ENCODE measurements around the gene LRRC7. TPM values are rescaled to one million over a fixed set of nuclear protein-coding genes. Genes with fewer than 3 reads are reported as not detected.

Gene LRRC7
- total RNA-seq, 2 donors from 2014 or later, result 2.8 to 3.0 TPM

DNA sequence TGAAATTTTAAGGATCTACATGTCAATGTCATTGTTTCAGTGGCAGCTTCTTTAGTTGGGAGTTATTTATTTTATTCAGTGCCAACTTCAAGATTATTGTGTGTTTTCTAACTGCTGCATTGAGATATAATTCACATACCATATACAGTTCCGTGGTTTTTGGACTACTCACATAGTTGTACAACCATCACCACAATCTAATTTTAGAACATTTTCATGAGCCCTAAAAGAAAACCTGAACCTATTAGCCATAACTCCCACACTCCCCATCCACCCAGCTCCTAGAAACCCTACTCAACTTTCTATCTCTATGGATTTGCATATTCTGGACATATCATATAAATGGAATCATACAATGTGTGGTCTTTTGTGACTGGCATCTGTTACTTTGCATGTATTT, 417.7 kb downstream of the LRRC7 start:
- intact Hi-C loops (cut with DNase I), result no loop called here
- no peak for DNase-seq (ENCODE audit: low spot score)
- no peaks in the 10 kb centered on the region for H3K4me1 ChIP-seq (replicated peaks)

DNA sequence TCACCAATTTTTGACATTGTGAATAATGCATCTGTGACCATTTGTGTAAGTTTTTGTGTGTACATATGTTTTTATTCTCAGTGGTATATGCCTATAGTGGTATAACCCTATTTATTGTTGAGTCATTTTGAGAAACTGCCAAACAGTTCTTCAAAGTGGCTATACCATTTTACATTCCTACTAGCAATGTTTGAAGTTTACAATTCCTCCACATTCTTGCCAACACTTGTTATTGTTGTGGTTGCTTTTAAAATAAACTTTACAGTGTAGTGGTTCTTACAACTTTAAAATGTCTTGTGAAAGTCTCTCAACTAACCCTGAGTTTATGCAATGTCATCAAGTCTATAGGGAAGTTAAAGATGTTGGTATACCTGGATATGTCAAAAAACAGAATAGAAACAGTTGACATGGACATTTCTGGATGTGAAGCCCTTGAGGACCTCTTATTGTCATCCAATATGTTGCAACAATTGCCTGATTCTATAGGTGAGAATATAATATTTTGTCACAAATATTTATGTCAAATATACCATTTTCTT, 418.2 kb downstream of the LRRC7 start:
- TF ChIP-seq, protein P1, sequence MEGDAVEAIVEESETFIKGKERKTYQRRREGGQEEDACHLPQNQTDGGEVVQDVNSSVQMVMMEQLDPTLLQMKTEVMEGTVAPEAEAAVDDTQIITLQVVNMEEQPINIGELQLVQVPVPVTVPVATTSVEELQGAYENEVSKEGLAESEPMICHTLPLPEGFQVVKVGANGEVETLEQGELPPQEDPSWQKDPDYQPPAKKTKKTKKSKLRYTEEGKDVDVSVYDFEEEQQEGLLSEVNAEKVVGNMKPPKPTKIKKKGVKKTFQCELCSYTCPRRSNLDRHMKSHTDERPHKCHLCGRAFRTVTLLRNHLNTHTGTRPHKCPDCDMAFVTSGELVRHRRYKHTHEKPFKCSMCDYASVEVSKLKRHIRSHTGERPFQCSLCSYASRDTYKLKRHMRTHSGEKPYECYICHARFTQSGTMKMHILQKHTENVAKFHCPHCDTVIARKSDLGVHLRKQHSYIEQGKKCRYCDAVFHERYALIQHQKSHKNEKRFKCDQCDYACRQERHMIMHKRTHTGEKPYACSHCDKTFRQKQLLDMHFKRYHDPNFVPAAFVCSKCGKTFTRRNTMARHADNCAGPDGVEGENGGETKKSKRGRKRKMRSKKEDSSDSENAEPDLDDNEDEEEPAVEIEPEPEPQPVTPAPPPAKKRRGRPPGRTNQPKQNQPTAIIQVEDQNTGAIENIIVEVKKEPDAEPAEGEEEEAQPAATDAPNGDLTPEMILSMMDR (IDR thresholded peaks at IDR 0.05), result no peak
- TF ChIP-seq POLR2A (IDR thresholded peaks at IDR 0.05) (no peak), POLR2AphosphoS5 (IDR thresholded peaks at IDR 0.05) (no peak)
- no peak overlapping the region for H3K27ac ChIP-seq
- intact Hi-C loops (cut with DNase I), result no loop called here

More for the DNA sequence above, 417.7 kb downstream of the LRRC7 start:
- no peaks in the 10 kb centered on the region for H3K27me3 ChIP-seq (replicated peaks; ENCODE audit: insufficient read depth)
- H3K9me3 ChIP-seq, result no peaks in the 10 kb centered on the region
- TF ChIP-seq, protein P1 (IDR thresholded peaks at IDR 0.05), result no peak
- no peak for TF ChIP-seq POLR2A (IDR thresholded peaks at IDR 0.05)
- TF ChIP-seq POLR2AphosphoS5 (IDR thresholded peaks at IDR 0.05), result no peak
- H3K4me3 ChIP-seq, result no peak overlapping the region
- no peak overlapping the region for H3K27ac ChIP-seq
- WGBS, result 81% methylated on average over 1 of the region's 1 CpG
- H3K36me3 ChIP-seq, result no peaks in the 10 kb centered on the region

DNA sequence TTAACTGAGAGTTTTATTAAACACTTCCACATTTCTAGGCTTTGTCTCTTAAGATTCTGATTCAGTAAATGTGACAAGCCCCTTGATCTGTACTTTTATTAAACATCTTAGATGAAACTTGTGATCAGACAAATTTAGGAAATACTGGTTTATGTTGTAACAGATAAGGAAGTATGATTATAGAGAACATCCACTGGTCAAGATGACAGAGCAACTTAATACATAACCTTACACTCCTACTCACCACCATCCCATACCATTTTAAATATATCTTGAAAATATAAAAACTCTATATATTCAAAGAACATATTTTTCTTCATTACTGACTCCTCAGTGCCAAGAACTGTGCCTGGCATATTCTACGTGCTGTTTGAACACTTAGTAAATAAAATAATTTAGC, 420.2 kb downstream of the LRRC7 start:
- Histone ChIP-seq H3K9me3 (no peaks in the 10 kb centered on the region), H3K27ac (no peak overlapping the region), H3K36me3 (no peaks in the 10 kb centered on the region), H3K27me3 (replicated peaks; ENCODE audit: insufficient read depth) (no peaks in the 10 kb centered on the region), H3K4me3 (no peak overlapping the region), H3K4me1 (replicated peaks) (no peaks in the 10 kb centered on the region)
- intact Hi-C loops (cut with DNase I), result no loop called here
- no peak for TF ChIP-seq POLR2AphosphoS5 (IDR thresholded peaks at IDR 0.05)
- TF ChIP-seq, protein P1 (IDR thresholded peaks at IDR 0.05), result no peak
- TF ChIP-seq POLR2A (IDR thresholded peaks at IDR 0.05), result no peak
- 63% methylated on average over 1 of the region's 1 CpG for WGBS
- DNase-seq (ENCODE audit: low spot score), result no peak

More for the DNA sequence above, 418.2 kb downstream of the LRRC7 start:
- DNase-seq (ENCODE audit: low spot score), result no peak
- H3K4me3 ChIP-seq, result no peak overlapping the region
- H3K27me3 ChIP-seq (replicated peaks; ENCODE audit: insufficient read depth), result no peaks in the 10 kb centered on the region
- no peaks in the 10 kb centered on the region for H3K9me3 ChIP-seq
- H3K36me3 ChIP-seq, result no peaks in the 10 kb centered on the region
- H3K4me1 ChIP-seq (replicated peaks), result no peaks in the 10 kb centered on the region

DNA sequence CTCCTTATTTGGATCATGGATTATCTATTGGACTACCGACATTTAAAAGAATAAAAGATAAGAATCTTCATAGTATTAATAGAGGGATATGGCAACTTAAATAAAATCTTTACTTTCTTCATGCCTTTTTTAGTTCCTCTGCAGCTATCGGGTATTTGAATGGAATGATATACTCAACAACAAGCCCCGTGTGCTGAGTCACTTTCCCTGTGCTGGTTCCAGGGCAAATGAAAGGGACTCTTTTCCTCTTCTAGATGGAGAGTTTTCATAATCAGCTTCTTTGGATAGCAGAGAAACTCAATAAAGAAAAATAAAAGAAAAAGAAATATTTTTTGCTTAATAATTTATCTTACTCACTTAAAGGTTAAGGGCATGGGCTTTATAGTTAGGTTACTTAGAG, 423.9 kb downstream of the LRRC7 start:
- WGBS, result 80% methylated on average over 3 of the region's 3 CpGs
- Histone ChIP-seq H3K36me3 (no peaks in the 10 kb centered on the region), H3K27me3 (replicated peaks; ENCODE audit: insufficient read depth) (no peaks in the 10 kb centered on the region), H3K9me3 (no peaks in the 10 kb centered on the region), H3K27ac (no peak overlapping the region), H3K4me3 (no peak overlapping the region), H3K4me1 (replicated peaks) (no peaks in the 10 kb centered on the region)
- no peak for TF ChIP-seq POLR2AphosphoS5 (IDR thresholded peaks at IDR 0.05)
- no peak for TF ChIP-seq POLR2A (IDR thresholded peaks at IDR 0.05)
- TF ChIP-seq, protein P1 (IDR thresholded peaks at IDR 0.05), result no peak
- intact Hi-C loops (cut with DNase I), result no loop called here
- no peak for DNase-seq (ENCODE audit: low spot score)

DNA sequence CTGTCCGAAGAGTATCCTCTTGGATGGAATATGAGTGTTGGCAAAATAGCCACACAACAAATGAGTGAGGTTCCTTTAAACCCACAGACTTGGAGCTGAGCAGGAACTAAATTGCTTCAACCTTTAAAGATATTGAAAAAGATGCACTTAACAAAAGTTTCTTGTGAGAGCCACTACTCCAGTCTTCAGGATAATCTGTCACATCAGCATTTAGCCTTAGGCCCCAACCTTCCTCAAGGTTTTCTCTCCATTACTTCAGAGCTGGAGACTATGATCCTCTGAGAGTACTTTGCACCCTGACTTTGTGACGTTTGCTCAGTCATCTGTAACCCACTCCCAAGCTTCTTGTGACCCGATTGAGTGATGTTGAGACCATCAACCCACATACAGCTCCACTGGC, 424.9 kb downstream of the LRRC7 start:
- Histone ChIP-seq H3K27ac (no peak overlapping the region), H3K9me3 (no peaks in the 10 kb centered on the region), H3K4me1 (replicated peaks) (no peaks in the 10 kb centered on the region), H3K36me3 (no peaks in the 10 kb centered on the region), H3K4me3 (no peak overlapping the region), H3K27me3 (replicated peaks; ENCODE audit: insufficient read depth) (no peaks in the 10 kb centered on the region)
- 88% methylated on average over 3 of the region's 3 CpGs for WGBS
- TF ChIP-seq POLR2AphosphoS5 (IDR thresholded peaks at IDR 0.05), result no peak
- TF ChIP-seq, protein P1 (IDR thresholded peaks at IDR 0.05), result no peak
- TF ChIP-seq POLR2A (IDR thresholded peaks at IDR 0.05), result no peak
- intact Hi-C loops (cut with DNase I), result no loop called here
- DNase-seq (ENCODE audit: low spot score), result no peak

All from prostate gland (tissue), 2 donors.